ENCODE data around the gene SLC25A44. TPM values are rescaled to one million over a fixed set of nuclear protein-coding genes. Genes with fewer than 3 reads are reported as not detected.

The SLC25A44 gene
- polyA plus RNA-seq, 1 donor from 2014 or later: 13.7 TPM

DNA sequence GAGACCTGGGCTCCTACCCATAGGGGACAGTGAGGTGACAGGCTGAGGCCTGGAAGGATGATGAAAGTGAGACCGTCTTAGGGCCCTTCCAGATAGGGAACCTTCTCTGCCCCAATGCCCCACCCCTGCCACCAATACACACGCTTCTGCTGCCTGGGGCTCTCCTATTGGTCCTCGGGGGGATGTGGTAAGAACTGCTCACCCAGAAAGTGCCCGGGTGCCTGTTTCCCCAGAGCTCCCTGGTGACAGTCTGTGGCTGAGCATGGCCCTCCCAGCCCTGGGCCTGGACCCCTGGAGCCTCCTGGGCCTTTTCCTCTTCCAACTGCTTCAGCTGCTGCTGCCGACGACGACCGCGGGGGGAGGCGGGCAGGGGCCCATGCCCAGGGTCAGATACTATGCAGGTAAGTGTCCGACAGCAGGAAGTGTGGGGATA lies 39.6 kb upstream of the SLC25A44 start:
- no peaks in the 10 kb centered on the region for H3K9me3 ChIP-seq (ENCODE audit: low read length)
- H3F3A ChIP-seq (ENCODE audit: insufficient read depth, low read length, poor library complexity, severe bottlenecking): no peaks in the 10 kb centered on the region
- H3K36me3 ChIP-seq (ENCODE audit: insufficient read depth, low read length): no peaks in the 10 kb centered on the region
- H4K20me1 ChIP-seq (ENCODE audit: insufficient read depth): no peaks in the 10 kb centered on the region
- H3K4me2 ChIP-seq (ENCODE audit: low read length): no peak overlapping the region
- no peak overlapping the region for H3K4me3 ChIP-seq (ENCODE audit: low read length)
- no peaks in the 10 kb centered on the region for H3K9me2 ChIP-seq (ENCODE audit: insufficient read depth, low read length)
- no peak overlapping the region for H3K9ac ChIP-seq (ENCODE audit: low read length)
- TF ChIP-seq REST (IDR thresholded peaks at IDR 0.05; ENCODE audit: borderline replicate concordance) (no peak), MXI1 (conservative IDR thresholded peaks at IDR 0.05; ENCODE audit: poor library complexity, severe bottlenecking) (no peak), SMC3 (conservative IDR thresholded peaks at IDR 0.05; ENCODE audit: poor library complexity) (no peak), POLR2AphosphoS5 (IDR thresholded peaks at IDR 0.05) (no peak), RAD21 (conservative IDR thresholded peaks at IDR 0.05) (no peak), EZH2 (IDR thresholded peaks at IDR 0.05; ENCODE audit: borderline replicate concordance, insufficient read depth, low read length, poor library complexity, severe bottlenecking) (no peak), EP300 (conservative IDR thresholded peaks at IDR 0.05; ENCODE audit: poor library complexity, severe bottlenecking) (no peak), TAF1 (IDR thresholded peaks at IDR 0.05; ENCODE audit: low read depth) (no peak)
- TF ChIP-seq, protein P1, sequence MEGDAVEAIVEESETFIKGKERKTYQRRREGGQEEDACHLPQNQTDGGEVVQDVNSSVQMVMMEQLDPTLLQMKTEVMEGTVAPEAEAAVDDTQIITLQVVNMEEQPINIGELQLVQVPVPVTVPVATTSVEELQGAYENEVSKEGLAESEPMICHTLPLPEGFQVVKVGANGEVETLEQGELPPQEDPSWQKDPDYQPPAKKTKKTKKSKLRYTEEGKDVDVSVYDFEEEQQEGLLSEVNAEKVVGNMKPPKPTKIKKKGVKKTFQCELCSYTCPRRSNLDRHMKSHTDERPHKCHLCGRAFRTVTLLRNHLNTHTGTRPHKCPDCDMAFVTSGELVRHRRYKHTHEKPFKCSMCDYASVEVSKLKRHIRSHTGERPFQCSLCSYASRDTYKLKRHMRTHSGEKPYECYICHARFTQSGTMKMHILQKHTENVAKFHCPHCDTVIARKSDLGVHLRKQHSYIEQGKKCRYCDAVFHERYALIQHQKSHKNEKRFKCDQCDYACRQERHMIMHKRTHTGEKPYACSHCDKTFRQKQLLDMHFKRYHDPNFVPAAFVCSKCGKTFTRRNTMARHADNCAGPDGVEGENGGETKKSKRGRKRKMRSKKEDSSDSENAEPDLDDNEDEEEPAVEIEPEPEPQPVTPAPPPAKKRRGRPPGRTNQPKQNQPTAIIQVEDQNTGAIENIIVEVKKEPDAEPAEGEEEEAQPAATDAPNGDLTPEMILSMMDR (IDR thresholded peaks at IDR 0.05; ENCODE audit: poor library complexity, severe bottlenecking): no peak
- H3K27ac ChIP-seq (ENCODE audit: low read length): no peak overlapping the region
- H3K27me3 ChIP-seq (ENCODE audit: insufficient read depth, low read depth, low read length): no peaks in the 10 kb centered on the region
- no peak overlapping the region for H2AFZ ChIP-seq (ENCODE audit: low read depth, low read length)
- no peaks in the 10 kb centered on the region for H3K79me2 ChIP-seq (replicated peaks; ENCODE audit: insufficient read depth, low read length)

DNA sequence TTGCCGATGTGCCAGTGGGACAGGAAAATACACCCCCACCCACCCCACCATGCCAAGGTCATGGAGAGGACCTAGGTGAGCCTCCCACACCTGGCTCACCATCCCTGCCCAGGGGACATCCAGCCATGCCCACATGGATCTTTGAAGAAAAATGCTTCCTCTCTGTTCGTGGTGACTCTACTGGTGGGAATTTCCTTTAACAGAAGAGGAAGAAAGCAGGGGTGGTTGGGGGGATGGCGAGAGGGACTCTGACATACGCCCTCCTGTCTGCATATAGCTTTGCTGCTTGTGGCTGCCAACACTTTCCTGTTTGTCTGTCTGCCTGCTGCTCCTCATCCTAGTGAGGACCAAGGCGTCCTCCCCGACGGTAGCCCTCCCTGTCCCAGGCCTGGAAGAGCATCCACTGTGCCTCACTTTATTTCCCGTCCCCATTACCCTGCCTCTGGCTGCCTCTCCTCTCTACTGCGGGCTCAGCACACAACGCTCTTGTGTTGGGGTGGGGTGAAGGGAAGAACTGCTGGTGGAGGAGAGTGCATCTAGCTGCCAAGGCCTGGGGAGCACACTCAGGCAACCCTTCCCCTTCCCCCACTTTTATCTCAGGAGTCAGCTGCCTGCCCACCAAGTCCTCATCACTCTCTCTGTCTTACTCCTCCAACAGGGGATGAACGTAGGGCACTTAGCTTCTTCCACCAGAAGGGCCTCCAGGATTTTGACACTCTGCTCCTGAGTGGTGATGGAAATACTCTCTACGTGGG lies 38.0 kb upstream of the SLC25A44 start:
- H3K4me2 ChIP-seq (ENCODE audit: low read length): no peak overlapping the region
- H3K9me2 ChIP-seq (ENCODE audit: insufficient read depth, low read length): no peaks in the 10 kb centered on the region
- H4K20me1 ChIP-seq (ENCODE audit: insufficient read depth): no peaks in the 10 kb centered on the region
- no peaks in the 10 kb centered on the region for H3K79me2 ChIP-seq (replicated peaks; ENCODE audit: insufficient read depth, low read length)
- TF ChIP-seq MXI1 (conservative IDR thresholded peaks at IDR 0.05; ENCODE audit: poor library complexity, severe bottlenecking) (no peak), POLR2AphosphoS5 (IDR thresholded peaks at IDR 0.05) (no peak), EP300 (conservative IDR thresholded peaks at IDR 0.05; ENCODE audit: poor library complexity, severe bottlenecking) (no peak), EZH2 (IDR thresholded peaks at IDR 0.05; ENCODE audit: borderline replicate concordance, insufficient read depth, low read length, poor library complexity, severe bottlenecking) (no peak), TAF1 (IDR thresholded peaks at IDR 0.05; ENCODE audit: low read depth) (no peak), RAD21 (conservative IDR thresholded peaks at IDR 0.05) (no peak), SMC3 (conservative IDR thresholded peaks at IDR 0.05; ENCODE audit: poor library complexity) (no peak), REST (IDR thresholded peaks at IDR 0.05; ENCODE audit: borderline replicate concordance) (no peak)
- TF ChIP-seq, protein P1 (IDR thresholded peaks at IDR 0.05; ENCODE audit: poor library complexity, severe bottlenecking): no peak
- H3K9me3 ChIP-seq (ENCODE audit: low read length): no peaks in the 10 kb centered on the region
- H3K9ac ChIP-seq (ENCODE audit: low read length): no peak overlapping the region
- H3K27me3 ChIP-seq (ENCODE audit: insufficient read depth, low read depth, low read length): no peaks in the 10 kb centered on the region
- H3K4me3 ChIP-seq (ENCODE audit: low read length): no peak overlapping the region
- H2AFZ ChIP-seq (ENCODE audit: low read depth, low read length): no peak overlapping the region
- H3K36me3 ChIP-seq (ENCODE audit: insufficient read depth, low read length): no peaks in the 10 kb centered on the region
- H3F3A ChIP-seq (ENCODE audit: insufficient read depth, low read length, poor library complexity, severe bottlenecking): no peaks in the 10 kb centered on the region
- no peak overlapping the region for H3K27ac ChIP-seq (ENCODE audit: low read length)
